ENCODE data around the gene GRAMD1B. TPM values are rescaled to one million over a fixed set of nuclear protein-coding genes. Genes with fewer than 3 reads are reported as not detected.

GRAMD1B gene
- polyA plus RNA-seq, 1 experiment: 2.7 TPM

DNA sequence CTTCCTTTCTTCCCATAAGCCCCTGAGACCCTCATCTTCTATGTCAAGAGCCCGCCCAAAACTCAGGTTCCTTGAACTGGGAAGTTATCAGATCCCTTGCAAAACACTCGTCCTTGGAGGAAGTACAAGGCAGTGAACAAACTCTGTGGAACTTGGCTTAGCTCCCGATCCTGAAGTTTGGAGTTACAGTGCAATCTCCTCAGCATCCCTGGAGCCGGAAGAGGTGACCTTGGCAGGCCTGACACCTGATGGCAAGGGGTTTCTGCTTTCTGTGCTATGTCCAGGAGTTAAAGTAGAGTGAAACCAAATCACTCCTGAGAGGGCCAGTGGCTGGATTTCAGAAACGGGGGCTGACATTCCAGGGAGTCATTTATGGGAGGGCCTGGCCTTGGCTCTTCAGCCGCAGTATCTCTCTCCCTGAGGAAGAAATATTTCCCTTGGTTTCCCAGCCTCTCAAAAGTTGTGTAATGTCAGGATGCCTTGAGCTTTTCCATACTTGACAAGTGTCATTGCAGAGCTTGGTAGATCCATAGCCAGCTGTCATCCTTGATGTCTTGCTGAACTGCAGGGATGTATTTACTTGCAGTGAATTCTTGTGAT, 1.9 kb upstream of the GRAMD1B start:
- DNase-seq (ENCODE audit: low read depth, low spot score): no peak
- TF ChIP-seq, protein P1, sequence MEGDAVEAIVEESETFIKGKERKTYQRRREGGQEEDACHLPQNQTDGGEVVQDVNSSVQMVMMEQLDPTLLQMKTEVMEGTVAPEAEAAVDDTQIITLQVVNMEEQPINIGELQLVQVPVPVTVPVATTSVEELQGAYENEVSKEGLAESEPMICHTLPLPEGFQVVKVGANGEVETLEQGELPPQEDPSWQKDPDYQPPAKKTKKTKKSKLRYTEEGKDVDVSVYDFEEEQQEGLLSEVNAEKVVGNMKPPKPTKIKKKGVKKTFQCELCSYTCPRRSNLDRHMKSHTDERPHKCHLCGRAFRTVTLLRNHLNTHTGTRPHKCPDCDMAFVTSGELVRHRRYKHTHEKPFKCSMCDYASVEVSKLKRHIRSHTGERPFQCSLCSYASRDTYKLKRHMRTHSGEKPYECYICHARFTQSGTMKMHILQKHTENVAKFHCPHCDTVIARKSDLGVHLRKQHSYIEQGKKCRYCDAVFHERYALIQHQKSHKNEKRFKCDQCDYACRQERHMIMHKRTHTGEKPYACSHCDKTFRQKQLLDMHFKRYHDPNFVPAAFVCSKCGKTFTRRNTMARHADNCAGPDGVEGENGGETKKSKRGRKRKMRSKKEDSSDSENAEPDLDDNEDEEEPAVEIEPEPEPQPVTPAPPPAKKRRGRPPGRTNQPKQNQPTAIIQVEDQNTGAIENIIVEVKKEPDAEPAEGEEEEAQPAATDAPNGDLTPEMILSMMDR (IDR thresholded peaks at IDR 0.05; ENCODE audit: low read depth, low read length): no peak
- Histone ChIP-seq H3K9me3 (ENCODE audit: control insufficient read depth, insufficient read depth, low read length) (peaks cover 3% of the 10 kb centered on the region; the same call in 1 of the 2 replicates), H3K27me3 (ENCODE audit: control insufficient read depth, insufficient read depth, low read length) (peaks cover 13% of the 10 kb centered on the region), H3K27ac (ENCODE audit: low read depth, low read length) (no peak overlapping the region), H3K4me3 (ENCODE audit: low read depth, low read length) (no peak overlapping the region)
- CTCF ChIA-PET: no interaction called here
- POLR2A ChIA-PET: no interaction called here

DNA sequence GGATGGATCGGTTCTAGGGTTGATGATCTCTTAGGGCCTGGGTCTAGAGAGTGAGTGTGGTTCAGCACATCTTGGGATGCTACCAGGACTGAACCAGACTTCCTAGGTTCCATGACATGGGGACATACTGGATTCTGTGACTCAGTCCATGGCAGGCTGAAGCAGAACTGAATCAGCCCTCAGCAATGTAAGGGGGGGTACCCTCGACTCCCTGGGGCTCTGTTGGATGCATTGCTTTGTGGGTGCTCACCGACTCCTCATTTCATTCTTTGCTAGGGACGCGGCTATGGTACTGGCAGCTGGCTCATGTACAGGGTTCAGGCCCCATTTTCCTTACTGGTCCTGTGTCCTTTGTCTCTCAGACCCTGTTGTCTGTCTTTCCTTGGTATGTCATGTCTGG, 733 bp upstream of the GRAMD1B start:
- no peak for DNase-seq (ENCODE audit: low read depth, low spot score)
- Histone ChIP-seq H3K27me3 (ENCODE audit: control insufficient read depth, insufficient read depth, low read length) (peaks cover 8% of the 10 kb centered on the region), H3K27ac (ENCODE audit: low read depth, low read length) (peak overlapping the region; percentile 42), H3K4me3 (ENCODE audit: low read depth, low read length) (peak overlapping the region; percentile 78), H3K9me3 (ENCODE audit: control insufficient read depth, insufficient read depth, low read length) (peaks cover 3% of the 10 kb centered on the region; the same call in 1 of the 2 replicates)
- TF ChIP-seq, protein P1 (IDR thresholded peaks at IDR 0.05; ENCODE audit: low read depth, low read length): no peak
- ChIA-PET CTCF (interaction anchor here (0.6 to 1.1 kb wide), 2 partner anchors 152 to 168 kb away, joined by 4 to 6 read pairs; no protein-coding TSS in a partner anchor), POLR2A (no interaction called here)

DNA sequence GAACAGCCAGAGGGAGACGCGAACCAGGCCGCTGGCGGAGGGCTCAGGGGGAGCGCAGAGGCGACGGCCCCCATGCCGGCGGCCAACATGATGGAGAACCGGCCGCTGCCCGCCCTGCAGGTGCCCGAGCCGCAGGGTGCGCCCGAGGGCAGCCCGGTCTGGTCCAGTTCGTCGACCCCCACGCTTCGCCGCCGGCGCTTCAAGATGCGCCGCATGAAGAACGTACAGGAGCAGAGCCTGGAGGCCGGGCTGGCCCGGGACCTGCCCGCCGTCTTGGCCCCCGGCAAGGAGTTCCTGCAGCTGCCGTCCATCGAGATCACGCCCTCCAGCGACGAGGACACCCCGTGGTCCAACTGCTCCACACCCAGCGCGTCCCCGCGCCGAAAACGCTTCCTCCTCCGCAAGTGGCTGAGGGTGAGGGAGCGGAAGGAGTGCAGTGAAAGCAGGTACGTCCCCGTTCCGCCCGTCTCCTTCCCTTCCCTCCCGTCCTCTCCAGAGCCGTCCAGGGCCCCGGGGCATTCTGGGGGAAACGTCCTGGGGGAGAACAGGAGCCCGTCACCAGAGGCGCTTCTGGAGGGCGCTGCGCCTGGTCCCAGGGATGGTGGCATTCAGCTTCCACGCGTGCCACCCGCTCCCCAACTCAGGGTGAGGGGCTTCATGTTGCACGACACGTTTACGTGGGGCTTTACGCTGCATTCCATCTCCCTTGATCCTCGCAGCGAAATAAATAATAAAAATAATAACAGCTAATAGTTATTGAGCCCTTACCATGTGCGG, 840 bp downstream of the GRAMD1B start:
- CTCF ChIA-PET: interaction anchor here (0.9 to 2.6 kb wide), 2 partner anchors 24 to 48 kb away, joined by 4 to 10 read pairs; no protein-coding TSS in a partner anchor
- peak overlapping the region; percentile 78 for H3K4me3 ChIP-seq (ENCODE audit: low read depth, low read length)
- peaks cover 3% of the 10 kb centered on the region; the same call in 1 of the 2 replicates for H3K9me3 ChIP-seq (ENCODE audit: control insufficient read depth, insufficient read depth, low read length)
- no peaks in the 10 kb centered on the region for H3K27me3 ChIP-seq (ENCODE audit: control insufficient read depth, insufficient read depth, low read length)
- DNase-seq (ENCODE audit: low read depth, low spot score): no peak
- peak overlapping the region; percentile 52 for H3K27ac ChIP-seq (ENCODE audit: low read depth, low read length)
- POLR2A ChIA-PET: no interaction called here
- TF ChIP-seq, protein P1 (IDR thresholded peaks at IDR 0.05; ENCODE audit: low read depth, low read length): no peak

DNA sequence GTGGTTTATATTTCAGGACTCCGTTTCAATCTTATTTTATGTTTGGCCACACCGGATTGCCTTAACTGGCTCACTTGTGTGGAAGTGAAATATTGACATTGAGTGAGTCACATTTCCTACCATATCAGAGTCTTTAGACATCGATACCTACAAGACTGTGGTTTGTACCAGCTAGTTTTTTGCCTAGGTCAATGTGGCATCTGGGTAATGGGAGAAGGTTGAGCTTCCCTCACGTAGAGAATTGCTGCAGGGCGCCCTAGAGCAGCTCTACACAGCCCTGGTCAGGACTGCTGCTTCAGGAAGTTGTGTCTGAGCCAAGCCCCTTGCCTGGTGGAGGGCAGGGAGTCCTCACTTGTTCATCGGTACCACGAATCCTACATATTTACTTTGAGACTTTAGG, 1.6 kb downstream of the GRAMD1B start:
- Histone ChIP-seq H3K27ac (ENCODE audit: low read depth, low read length) (no peak overlapping the region), H3K27me3 (ENCODE audit: control insufficient read depth, insufficient read depth, low read length) (no peaks in the 10 kb centered on the region), H3K4me3 (ENCODE audit: low read depth, low read length) (peak overlapping the region; percentile 78), H3K9me3 (ENCODE audit: control insufficient read depth, insufficient read depth, low read length) (peaks cover 3% of the 10 kb centered on the region; the same call in 1 of the 2 replicates)
- CTCF ChIA-PET: interaction anchor here (0.9 to 2.6 kb wide), 2 partner anchors 25 to 47 kb away, joined by 4 to 10 read pairs; no protein-coding TSS in a partner anchor
- TF ChIP-seq, protein P1 (IDR thresholded peaks at IDR 0.05; ENCODE audit: low read depth, low read length): no peak
- POLR2A ChIA-PET: no interaction called here
- no peak for DNase-seq (ENCODE audit: low read depth, low spot score)

DNA sequence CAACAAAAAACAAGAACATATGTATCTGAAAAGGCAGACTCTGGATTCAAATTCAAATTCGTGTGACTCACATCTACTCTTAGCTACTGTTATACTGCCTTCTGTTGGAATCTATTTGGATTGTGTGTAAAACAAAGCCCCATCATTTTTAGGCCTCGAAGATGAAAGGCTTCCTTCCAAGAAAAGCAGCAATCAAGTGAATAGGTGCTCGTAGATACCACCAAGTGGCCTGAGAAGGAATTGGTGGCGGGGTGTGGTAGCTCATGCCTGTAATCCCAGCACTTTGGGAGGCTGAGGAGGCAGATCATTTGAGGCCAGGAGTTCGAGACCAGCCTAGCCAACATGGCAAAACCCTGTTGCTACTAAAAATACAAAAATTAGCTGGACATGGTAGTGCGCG, 4.2 kb downstream of the GRAMD1B start:
- DNase-seq (ENCODE audit: low read depth, low spot score): no peak
- no peak overlapping the region for H3K27ac ChIP-seq (ENCODE audit: low read depth, low read length)
- CTCF ChIA-PET: interaction anchor here (0.7 to 1.9 kb wide), 5 partner anchors 24 to 415 kb away, joined by 3 to 8 read pairs (median 4); no protein-coding TSS in a partner anchor
- peaks cover 3% of the 10 kb centered on the region; the same call in 1 of the 2 replicates for H3K9me3 ChIP-seq (ENCODE audit: control insufficient read depth, insufficient read depth, low read length)
- H3K4me3 ChIP-seq (ENCODE audit: low read depth, low read length): no peak overlapping the region
- POLR2A ChIA-PET: interaction anchor here (0.7 kb wide), 1 partner anchor 368 kb away, joined by 15 read pairs; no protein-coding TSS in a partner anchor
- no peaks in the 10 kb centered on the region for H3K27me3 ChIP-seq (ENCODE audit: control insufficient read depth, insufficient read depth, low read length)
- TF ChIP-seq, protein P1 (IDR thresholded peaks at IDR 0.05; ENCODE audit: low read depth, low read length): peak; percentile 26

Measured in AG04450 (cell line).